ENCODE measurements around the gene UNC13A.

GRCh38 chr19:17618936-17619335 is 69.2 kb downstream of the UNC13A start:
- no peak for TF ChIP-seq TAF1 (IDR thresholded peaks at IDR 0.05; ENCODE audit: borderline replicate concordance, insufficient read depth, low read length)
- no peak for TF ChIP-seq POLR2AphosphoS5 (IDR thresholded peaks at IDR 0.05; ENCODE audit: low read depth, low read length)

All from PFSK-1 (cell line).